COLO668 (cell line): ENCODE measurements around the gene SP3.

Experiments
- DNase-seq: peaks from one replicate; lab custom pipeline; 2025; ENCODE audit not compliant: unreplicated experiment; lab: John Stamatoyannopoulos, UW

The SP3 gene

DNA sequence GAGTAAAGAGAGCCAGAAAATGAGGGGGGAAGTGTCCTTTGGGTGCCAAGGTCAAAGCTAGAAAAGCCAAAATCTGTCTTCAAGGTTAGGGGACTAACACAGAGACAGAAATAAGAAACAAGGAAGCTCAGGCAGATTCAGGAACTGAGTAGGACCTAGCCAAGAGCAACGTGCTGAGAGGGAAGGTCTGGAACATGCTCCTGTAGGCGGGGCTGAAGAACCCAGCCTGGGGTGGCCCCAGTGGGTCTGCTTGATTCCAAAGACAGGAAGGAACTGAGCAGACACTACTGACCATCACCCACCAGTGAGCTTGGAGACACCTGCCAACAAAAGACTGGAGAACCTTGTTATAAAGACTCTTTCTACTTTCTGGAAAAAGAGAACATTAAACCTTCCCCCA lies 105.1 kb downstream of the SP3 start:
- no peak for DNase-seq

DNA sequence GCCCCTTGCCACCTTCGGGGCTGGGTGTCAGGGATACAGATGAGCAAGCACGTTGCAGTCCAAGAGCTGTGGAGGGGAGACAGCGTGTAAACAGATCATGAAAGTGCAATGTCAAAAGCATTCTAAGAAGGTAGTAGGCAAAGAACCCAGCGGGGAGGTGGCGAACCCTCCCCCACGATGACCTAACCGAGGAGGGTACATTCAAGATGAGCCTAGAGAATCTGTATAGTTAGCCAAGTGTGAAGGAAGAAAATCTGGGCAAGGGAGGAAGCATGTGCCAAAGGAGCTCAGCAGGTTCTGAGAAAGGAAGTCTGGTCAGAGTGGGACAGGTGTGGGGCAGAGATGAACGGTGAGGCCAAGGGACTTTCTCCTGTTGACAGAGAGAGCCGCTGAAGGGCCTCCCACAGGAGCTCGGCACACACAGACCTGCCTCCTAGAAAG lies 106.9 kb downstream of the SP3 start:
- DNase-seq: no peak
